Posterior vena cava (tissue), 2 donors: ENCODE results near the gene AGPAT2. TPM values are rescaled to one million over a fixed set of nuclear protein-coding genes. Genes with fewer than 3 reads are reported as not detected.

ENCODE experiments used
- DNase-seq: peaks from one replicate; pipeline ENCODE4 v3.0.0-alpha.2; 2020; ENCODE audit warnings: low spot score
- intact Hi-C, 2 donors: fragments of 100-400 bp; cut with DNase I; formaldehyde crosslinking; loops; one replicate each; pipeline versions ENCODE4 v1.14.1 to v1.14.2; 2022 to 2023
- total RNA-seq, 2 donors: library from RNA; stranded (reverse); fragmentation: NEBNext Ultra II Directional; extraction: Animal tissue kit (Norgen Biotek cat#: 25700); gene quantifications; one replicate each; pipeline ENCODE4 v1.2.1, GENCODE V29; 2021
- donor health status: DM: yes; HTN: yes; CAD: no.
- donor health status: DM: yes; HTN: yes; CAD: no.

Gene AGPAT2
- total RNA-seq, 2 donors from 2014 or later: 27.1 to 28.8 TPM

DNA sequence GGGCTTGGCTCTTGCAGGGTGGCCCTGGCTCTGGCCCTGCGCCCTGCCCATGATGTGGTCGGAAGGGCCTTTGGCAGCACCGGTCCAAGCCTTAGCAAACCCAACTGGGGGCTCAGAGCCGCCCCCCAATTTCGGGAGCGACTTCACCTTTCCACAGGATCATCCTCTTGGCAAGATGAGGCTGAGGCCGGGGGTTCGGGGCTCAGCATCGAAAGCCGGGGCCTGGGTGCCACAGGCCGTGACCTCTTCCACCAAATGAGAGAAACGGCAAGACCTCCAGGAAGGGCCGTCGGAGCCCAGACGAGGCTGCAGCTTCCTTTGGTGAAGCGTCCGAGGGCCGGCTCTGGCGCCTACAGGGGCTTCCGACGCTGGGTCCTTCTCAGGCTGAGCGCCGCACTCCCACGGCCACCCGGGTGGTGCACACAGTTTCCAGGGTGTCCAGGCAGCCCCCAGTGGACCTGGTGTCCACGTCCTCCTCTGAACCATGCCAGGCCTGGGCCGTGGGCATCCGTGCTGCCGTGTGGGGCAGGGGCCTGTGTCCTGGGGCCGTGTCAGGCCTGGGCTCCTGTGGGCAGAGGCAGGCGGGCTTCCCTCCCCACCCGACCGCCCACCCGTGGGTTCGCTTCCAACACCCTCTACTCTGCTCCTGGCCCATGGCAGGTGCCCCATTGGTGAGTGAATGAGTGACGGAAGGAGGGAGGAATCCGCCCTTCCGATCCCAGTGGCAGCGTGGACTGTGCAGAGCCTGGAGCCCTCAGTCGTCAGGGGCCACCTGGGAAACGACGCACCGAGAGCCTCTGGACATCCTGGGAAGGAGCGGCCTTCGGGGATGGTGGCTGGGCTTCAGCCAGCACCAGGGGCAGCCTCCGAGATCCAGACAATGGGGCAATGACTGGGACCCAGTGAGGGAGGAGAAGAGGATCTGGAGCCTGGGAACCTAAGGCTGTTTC lies 5.2 kb upstream of the AGPAT2 start:
- intact Hi-C loops: no loop called here
- no peak for DNase-seq

DNA sequence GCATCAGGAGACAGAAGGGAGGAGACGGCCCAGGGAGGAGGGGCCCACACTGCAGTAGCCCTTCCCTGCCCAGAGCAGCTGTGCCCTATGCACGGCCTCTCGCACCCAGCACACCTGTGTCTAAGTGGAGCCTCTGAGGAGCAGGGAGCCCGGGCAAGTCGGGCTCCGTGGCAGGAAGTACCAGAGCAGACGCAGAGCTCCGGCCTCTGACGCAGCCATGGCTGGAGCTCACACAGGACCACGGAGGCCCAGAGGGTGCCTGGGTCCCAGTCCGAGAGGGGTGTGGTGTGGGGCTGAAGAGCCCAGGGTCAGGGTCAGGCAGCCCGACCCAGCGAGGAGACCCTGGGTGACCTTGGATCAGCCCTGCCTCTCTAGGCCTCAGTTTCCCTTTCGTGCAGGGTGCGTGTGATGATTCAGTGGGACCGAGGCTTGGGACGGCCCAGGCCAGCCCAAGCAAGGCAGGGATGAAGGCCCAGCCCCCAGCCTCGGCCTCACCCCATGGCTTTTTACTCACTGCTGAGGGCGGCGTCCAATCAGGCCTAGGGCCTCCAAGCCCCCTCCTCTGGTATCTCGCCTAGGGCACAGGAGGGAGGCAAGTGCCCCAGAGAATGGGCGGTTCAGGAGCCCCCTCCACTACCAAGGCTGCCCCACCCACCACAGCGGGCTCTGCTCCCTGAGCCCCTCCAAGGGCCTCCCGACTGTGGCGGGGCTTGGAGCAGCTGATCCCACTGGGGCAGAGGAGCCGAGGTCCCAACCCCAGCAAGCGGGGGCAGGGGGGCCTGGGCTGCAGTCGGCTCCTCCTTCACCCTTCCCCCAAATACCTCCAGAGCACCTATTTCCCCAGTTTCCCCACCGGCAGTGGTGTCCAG lies 4.3 kb upstream of the AGPAT2 start:
- no peak for DNase-seq
- intact Hi-C loops: no loop called here

DNA sequence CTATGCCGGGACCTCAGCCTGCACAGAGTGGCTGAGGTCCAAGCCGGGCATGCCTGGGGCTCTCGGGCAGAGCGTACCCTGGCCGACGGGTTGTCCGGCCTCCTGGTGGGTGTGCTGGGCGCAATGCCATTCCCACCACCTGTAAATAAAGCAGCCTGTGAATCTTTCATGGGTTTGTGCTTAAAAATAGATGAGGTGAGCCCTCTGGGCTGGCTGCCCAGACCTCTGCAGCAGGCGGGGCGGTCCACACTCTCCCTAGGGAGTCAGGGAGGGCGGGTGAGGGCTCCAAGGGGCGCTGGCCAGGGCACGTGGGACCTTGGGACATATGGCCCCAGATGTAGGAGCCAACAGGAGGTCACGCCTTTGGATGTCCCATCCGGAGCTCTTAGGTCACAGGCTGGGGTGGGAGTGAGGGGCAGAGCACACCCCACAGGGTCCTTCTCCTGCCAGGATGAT lies 3.6 kb upstream of the AGPAT2 start:
- intact Hi-C loops: no loop called here
- no peak for DNase-seq

DNA sequence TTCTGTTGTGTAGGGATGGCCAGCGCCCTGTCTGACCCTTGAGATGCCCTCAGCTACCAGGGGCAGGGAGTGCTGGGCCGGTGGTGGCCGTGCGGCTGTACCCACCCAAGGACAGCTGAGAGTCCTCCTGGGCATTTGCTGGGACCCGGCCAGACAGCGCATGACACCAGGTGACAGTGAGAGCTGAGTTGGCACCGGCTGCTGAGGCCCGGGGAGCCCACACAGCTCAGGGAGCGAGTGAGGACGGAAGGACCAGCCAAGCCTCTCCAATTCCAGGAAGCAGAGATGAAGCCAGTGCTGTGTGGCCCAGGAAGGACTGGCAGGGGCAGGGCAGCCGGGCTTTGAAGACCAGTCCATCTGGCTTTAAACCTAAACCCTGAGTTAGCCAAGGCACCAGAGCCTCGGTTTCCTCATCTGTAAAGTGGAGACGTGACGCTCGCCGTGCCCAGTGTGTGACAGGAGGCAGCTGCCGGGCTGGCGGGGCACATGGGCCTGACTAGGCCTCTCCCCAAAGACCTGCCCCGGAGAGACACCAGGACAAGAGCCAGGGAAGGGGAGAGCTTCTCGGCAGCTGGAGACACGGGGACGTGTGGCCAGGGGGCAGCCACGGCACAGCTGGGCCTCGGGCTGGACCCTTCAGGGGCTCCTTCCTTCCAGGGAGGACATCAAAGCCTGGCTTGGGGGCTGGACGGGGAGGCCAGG lies 3.0 kb upstream of the AGPAT2 start:
- intact Hi-C loops: no loop called here
- no peak for DNase-seq

DNA sequence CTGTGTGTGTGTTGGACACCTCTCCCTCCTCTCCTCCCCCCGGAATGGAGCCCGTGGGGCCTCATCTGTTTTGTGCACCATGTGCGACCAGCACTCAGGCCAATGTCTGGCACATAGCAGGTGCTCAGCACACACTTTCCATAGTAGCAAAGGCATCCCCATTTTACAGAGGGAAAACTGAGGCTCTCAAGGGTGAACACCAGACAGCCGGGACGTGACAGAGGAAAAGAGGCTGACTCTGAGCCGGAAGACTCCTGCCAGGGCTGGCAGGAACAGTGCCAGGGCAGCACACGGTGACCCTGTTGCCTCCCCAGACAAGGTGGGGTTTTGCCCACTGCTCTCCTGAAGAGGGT lies 1.8 kb upstream of the AGPAT2 start:
- no peak for DNase-seq
- intact Hi-C loops: no loop called here

DNA sequence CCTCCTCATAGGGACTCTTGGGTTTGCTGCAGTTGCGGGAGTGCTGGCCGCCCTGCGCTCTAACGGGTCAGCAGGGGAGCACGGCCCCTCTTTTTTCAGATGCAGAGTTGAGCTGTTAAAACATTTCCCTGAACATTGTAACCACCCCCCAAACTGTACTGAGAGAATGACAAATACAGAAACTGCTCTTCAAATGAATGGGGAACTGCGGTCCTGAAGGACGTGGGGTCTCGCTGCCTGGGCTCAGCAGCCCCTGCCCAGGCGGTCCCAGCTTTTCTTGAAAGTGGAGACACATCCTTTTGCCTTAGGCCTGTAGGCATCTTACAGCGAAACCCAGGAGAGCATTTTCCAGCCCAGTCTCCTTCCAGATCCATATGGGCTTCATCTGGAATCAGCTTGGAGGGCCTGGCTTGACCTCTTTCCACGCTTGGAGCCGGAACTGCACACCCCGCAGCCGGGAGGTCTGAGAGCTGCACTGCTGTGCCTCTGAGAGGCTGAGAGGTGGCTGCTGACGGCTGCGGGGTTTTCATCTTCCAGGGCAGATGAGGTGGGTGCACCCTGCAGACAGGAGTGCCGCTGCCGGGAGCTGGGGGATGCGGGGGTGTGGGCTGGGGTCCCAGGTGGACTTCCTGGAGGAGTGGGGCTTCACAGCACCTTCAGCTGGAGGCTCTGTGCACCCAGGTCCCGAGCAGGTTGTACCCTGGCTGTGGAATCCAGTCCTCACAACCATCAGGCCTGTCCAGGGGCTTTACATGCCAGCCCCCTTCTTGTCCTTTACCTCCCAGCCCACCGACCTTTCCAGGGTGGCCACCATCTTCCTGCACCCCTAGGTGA lies 1.2 kb upstream of the AGPAT2 start:
- intact Hi-C loops: no loop called here
- DNase-seq: no peak

DNA sequence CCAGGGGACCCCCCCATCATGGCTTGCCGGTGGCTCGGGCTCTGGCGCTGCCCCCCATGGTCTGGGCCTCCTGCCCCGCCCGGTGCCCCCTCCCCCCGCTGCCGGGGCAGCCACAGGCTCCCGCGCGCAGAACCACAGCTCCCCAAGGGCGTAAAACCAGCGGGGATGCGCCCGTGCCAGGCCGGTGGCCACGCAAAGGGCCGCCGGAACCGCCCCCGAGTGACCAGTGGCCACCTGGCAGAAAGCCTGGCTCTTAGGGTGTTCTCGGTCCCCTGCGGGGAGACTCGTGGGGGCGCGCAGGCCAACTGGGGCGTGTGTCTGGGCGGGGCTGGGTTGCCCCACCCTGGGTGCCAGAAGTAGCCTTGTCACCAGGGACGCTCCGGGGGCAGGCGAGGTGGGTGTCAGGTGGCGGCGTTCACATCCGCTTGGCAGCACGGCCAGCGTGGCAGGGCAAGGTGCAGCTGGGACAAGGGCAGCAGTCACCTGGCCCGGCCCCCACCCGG lies 515 bp upstream of the AGPAT2 start:
- intact Hi-C loops: loop anchor here in 1 of 2 donors (1.0 kb wide), 1 partner anchor 36 kb away; no protein-coding TSS in a partner anchor
- DNase-seq: no peak

DNA sequence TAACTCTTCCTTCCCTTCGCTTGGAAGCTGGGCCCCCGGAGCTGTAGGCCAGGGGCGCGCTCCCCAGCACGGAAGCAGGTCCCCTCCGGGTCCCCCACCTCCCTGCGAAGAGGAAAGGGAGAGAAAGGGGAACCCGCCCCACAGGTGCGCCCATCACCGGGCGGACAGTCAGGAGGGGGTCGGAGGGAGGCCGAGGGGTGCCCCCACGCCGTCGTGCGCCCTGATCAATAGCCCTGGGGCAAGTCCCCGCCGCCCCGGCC lies 793 bp downstream of the AGPAT2 start:
- DNase-seq: no peak
- intact Hi-C loops: no loop called here

DNA sequence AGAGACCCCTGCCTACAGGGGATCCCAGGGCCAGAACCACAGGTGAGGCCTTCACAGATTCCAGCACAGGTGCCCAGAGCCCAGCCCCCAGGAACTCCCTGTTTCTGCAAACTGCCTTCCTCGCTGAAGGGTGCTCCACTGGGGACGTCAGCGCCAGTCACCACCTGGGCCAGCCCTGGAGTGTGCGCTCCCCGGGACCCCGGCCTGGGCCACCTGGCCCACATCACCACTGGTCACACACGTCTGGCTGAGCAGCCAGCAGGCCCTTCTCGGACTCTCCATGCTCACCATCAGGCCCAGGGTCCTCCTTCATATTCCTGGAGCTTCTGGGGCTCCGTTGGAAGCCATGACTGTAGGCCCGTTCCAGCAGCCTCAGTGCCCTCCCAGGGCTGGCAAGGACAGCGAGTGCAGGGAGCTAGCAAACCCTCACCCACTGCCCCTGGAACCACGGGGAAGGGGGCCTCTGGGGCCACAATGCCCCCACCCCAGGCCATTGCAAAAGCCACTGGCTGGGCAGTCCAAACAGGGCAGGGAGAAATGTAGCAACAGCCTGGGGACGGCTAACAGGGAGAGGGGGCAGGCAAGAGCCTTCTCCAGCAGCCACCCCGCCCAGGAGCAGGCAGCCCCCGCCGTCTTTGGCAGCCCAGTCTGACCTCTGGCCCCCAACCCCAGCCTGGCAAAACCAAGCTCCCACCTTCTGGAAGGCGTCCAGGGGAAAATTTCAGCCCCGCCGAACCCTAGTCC lies 1.3 kb downstream of the AGPAT2 start:
- no peak for DNase-seq
- intact Hi-C loops: no loop called here

DNA sequence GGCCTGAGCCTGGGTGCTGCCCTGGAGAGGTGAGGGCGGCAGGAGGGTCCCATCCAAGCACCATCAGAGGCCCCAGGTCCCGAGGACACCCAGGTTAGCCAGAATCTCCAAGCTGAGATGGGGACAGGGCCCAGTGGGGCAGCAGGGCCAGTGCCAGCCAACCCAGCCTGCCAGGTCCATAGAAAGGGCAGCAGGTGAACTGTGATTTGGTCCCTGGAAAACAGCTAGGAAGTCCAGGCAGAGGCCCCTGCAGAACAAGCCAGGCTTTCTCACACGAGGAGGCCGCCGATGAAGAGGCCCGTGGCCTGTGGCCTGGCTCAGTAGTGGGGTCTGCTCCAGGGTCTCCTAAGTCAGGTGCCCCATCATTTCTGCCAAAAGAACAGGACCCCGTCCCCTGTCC lies 2.0 kb downstream of the AGPAT2 start:
- DNase-seq: no peak
- intact Hi-C loops: no loop called here

DNA sequence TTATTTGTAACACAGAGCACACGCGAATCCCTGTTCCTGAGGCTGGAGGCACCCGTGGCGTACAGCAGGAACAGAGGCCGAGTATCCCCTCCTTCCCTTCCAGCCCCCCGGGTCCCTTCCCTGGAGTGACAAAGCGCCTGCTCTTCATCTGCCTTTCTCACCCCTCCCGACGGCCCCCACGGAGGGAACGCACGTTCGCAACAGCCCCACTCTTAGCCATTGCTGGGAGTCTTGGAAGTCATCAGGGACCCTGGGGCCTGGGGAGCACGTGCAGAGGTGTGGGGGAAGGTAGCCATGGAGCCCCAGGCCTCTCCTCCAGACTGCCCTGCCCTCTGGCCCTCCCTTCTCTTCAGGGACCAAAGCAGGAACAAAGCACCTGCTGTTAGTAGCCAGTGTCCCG lies 2.5 kb downstream of the AGPAT2 start:
- intact Hi-C loops: no loop called here
- DNase-seq: no peak

DNA sequence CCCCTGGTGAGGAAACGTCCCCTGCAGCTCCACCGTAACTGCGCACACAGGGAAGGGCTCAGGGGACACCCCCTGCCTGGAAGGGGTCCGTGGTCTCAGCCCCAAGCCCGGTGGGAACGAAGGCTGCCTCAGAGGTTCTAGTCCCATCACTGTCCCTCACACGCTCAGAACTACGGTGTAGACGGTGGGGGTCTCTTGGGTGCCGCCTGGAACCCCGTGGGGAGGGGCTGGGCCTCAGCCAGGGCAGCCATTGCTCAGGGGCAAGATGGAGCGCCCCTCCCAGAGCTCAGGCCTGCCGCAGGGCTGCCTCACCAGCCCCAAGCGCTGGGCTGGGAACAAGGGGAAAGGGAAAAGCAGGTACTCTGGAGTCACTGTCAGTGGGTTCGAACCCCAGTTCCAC lies 2.9 kb downstream of the AGPAT2 start:
- DNase-seq: no peak
- intact Hi-C loops: no loop called here

DNA sequence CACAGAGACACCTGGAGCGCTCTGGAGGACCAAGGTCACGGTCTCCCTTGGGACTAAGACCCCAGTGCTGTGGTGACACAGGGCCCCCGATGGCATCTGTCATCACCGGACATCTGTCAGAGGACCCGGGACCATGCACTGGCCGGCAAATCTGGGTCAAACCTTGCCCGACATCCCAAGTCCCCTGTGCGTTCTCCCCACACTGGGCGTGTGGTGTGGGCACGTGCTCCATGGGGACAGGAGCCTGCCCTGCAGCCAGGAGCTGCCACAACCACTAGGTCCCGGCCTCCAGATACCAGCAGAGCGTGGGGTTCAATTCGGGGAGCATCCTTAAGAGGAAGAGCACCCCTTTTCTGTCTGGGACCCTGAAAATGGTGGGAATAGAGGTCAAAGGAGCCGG lies 3.5 kb downstream of the AGPAT2 start:
- intact Hi-C loops: no loop called here

DNA sequence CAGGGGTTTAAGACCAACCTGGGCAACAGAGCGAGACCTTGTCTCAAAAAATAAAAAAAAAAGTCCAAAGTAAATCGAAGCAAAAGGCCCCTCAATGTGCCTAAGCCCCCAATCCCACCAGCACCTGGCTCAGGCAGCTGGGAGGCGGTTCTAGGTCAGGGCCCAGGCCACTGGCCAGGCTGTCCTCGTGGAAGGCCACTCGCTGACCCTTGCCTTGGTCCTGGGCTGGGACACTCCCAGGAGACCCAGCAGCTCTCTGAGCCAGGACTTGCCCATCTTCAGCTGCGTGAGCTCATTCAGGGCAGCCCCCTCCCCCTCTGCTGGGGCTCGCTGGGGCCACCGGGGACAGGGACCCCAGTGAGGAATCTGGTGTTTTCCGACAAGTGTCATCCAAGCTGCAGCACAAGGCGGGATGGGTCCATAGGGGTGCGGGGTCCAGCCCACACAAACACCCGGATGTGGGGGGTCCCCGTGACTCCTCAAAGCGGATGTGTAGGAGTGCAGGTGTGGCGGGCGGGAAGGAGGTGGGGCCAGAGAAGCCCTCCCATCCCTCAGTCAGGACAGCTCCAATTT lies 4.0 kb downstream of the AGPAT2 start:
- DNase-seq: no peak
- intact Hi-C loops: no loop called here

More for the DNA sequence above, 3.5 kb downstream of the AGPAT2 start:
- DNase-seq: no peak

DNA sequence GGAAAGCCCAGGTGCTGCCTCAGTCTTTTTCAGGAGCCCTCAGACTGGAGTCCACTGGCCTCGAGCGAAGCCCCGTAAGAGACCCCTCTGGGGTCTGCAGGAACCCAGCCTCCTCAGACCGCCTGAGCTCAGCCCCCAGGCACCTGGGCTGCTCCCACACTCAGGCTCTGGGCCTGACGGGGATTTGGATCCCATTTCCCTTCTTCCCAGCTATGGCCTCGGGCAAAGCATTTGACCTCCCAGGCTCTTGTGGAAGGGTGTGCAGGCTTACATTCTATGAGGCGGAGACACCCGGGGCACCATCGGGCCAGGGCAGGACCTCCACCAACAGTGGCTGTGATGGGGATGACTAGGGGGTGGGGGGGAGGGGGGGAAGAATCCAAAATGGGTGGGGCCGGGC lies 4.5 kb downstream of the AGPAT2 start:
- no peak for DNase-seq
- intact Hi-C loops: no loop called here

DNA sequence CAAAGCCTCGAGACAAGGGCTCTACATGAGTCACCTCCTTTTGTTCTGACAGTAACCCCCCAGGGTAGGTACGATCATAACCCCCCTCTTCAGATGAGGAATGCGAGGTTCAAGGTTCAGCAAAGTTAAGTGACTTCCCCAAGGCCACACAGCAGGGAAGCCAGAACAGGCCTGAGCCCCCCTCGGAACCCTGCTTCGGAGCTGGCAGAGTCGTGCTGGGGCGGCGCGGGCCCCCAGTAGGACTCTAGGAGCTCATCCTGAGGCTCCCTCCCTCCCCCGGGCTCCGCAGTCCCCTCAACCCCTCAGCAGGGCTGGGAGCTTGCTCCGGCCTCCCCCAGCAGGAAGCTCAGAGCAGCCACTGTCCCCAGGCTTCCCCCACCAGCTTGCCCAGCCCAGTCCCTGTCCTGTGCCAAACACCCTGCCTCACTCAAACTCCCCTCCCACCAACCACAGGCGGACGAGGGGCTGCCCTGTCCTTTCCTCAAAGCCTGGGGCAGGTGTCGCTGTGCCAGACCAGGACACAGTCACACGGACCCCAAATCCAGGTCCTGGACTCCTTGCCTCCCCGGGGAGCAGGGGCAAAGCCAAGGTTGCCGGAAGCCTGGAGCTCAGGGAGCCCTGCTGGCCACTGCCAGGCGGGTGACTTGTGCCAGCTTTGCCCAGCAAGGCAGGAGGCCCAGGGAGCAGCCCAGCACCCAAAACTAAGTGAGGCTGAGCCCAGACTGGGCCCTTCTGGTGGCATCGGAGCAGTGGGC lies 5.1 kb downstream of the AGPAT2 start:
- DNase-seq: no peak
- intact Hi-C loops: no loop called here

DNA sequence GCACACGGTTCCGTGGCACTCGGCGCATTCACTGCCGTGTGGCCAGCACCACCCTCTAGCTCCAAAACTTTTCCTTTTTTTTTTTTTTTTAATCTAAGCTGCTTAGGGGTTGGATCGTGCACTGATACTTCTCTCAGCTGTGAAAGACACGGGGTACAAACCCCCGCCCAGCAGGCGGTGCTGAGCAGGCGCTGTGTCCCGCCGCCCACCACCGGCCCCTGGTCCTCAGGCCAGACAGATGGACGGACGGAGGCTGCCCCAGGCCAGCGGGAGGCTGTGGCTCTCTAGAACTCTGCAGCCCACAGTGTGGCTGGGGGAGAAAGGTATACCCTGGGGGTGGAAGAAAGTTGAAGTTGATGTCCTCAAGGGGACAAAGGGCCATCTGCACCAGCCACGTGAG lies 6.2 kb downstream of the AGPAT2 start:
- DNase-seq: no peak
- intact Hi-C loops: no loop called here
